ENCODE data around the gene SLC22A12. TPM values are rescaled to one million over a fixed set of nuclear protein-coding genes. Genes with fewer than 3 reads are reported as not detected.
A peak's percentile ranks its signal among the peaks of the same experiment; 100 is the strongest.
"Not testable (repeated sequence)": the region's sequence is repeated elsewhere in the genome, so short reads cannot be mapped to it uniquely, and the experiment has no call there.

Gene SLC22A12
- not detected for total RNA-seq

GRCh38 chr11:64590763-64591221 is at the start of gene SLC22A12:
Gene SLC22A12 (plus strand): TSS chr11:64591220. CDS start chr11:64591557, 337 bp downstream.
- no peak for DNase-seq

- no peak for DNase-seq
Measured at GRCh38 chr11:64542172-64543125, 48.6 kb upstream of the SLC22A12 start.

GRCh38 chr11:64543818-64544217 is 47.2 kb upstream of the SLC22A12 start:
- DNase-seq = no peak

- no peak for DNase-seq
Measured at GRCh38 chr11:64544616-64545296, 46.3 kb upstream of the SLC22A12 start.

- no peak for DNase-seq
Measured at GRCh38 chr11:64545619-64546018, 45.4 kb upstream of the SLC22A12 start.

GRCh38 chr11:64546176-64546575 is 44.8 kb upstream of the SLC22A12 start:
- no peak for DNase-seq

GRCh38 chr11:64546600-64546999 is 44.4 kb upstream of the SLC22A12 start:
- no peak for DNase-seq

GRCh38 chr11:64549969-64550368 is 41.1 kb upstream of the SLC22A12 start:
- DNase-seq = no peak

GRCh38 chr11:64553554-64554201 is 37.3 kb upstream of the SLC22A12 start:
- peak; percentile 24 for DNase-seq

GRCh38 chr11:64556044-64556720 is 34.8 kb upstream of the SLC22A12 start:
- no peak for DNase-seq

- DNase-seq = no peak
Measured at GRCh38 chr11:64556721-64557250, 34.2 kb upstream of the SLC22A12 start.

- no peak for DNase-seq
Measured at GRCh38 chr11:64558065-64558745, 32.8 kb upstream of the SLC22A12 start.

GRCh38 chr11:64558869-64559268 is 32.2 kb upstream of the SLC22A12 start:
- DNase-seq = no peak

GRCh38 chr11:64559351-64560138 is 31.5 kb upstream of the SLC22A12 start:
- DNase-seq = no peak

- DNase-seq = no peak
Measured at GRCh38 chr11:64560139-64560771, 30.8 kb upstream of the SLC22A12 start.

GRCh38 chr11:64560941-64561340 is 30.1 kb upstream of the SLC22A12 start:
- no peak for DNase-seq

GRCh38 chr11:64561429-64561828 is 29.6 kb upstream of the SLC22A12 start:
- DNase-seq = not testable (repeated sequence)

- DNase-seq = no peak
Measured at GRCh38 chr11:64561984-64562722, 28.9 kb upstream of the SLC22A12 start.

GRCh38 chr11:64562723-64563351 is 28.2 kb upstream of the SLC22A12 start:
- no peak for DNase-seq

Data from effector CD4-positive, alpha-beta T cell (primary cell).